HUES6 (cell line): ENCODE results near the gene ADAM30.

Experiments used
- H3K27ac ChIP-seq: 2 replicates; pipeline ENCODE4 v1.7.0; 2013; ENCODE audit warnings: low read depth, mild to moderate bottlenecking, low read length, inconsistent platforms
- H3K27me3 ChIP-seq: 2 replicates; pipeline ENCODE4 v1.6.1; 2013; ENCODE audit warnings: low read length; ENCODE audit not compliant: control insufficient read depth, insufficient read depth
- H3K36me3 ChIP-seq: 2 replicates; pipeline ENCODE4 v1.6.1; 2013; ENCODE audit warnings: low read length; ENCODE audit not compliant: control insufficient read depth, insufficient read depth
- H3K4me1 ChIP-seq: 2 replicates; pipeline ENCODE4 v1.6.1; 2013; ENCODE audit warnings: low read length; ENCODE audit not compliant: control insufficient read depth, insufficient read depth
- H3K4me3 ChIP-seq: 2 replicates; pipeline ENCODE4 v1.5.1; 2013; ENCODE audit warnings: low read depth, low read length
- H3K9ac ChIP-seq: one replicate; pipeline ENCODE4 v1.6.1; 2013; ENCODE audit warnings: mild to moderate bottlenecking, low read length
- H3K9me3 ChIP-seq: 2 replicates; pipeline ENCODE4 v1.6.1; 2013; ENCODE audit warnings: low read depth, low read length; ENCODE audit not compliant: control insufficient read depth, insufficient read depth

Gene ADAM30

DNA sequence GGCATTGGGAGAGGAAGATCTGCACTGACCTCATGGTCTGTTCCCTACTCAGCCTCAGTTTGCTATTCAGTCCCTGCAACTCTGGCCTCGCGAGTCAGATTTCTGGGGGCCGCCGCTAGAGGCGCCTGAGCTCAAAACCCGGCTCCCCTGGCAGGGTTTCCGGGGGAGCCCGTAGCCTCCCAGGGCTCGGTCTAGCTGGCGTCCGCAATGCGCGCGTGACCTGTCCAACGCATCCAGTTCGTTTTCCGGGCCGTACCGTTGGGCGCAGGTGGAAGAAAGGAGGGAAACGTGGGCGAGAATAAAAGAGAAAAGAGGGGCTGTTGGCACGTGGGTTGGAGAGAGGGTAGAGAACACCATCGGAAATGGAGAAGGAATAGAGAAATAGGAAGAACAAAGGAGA, at the start of gene ADAM30:
TSS of gene ADAM30 (minus strand) at position 213 of the 400 bp plus-strand sequence. CDS start at position 34, 179 bp downstream.
- no peaks in the 10 kb centered on the region for H3K4me1 ChIP-seq
- no peak within 1 kb of the TSS for H3K27ac ChIP-seq
- H3K9me3 ChIP-seq: no peaks in the 10 kb centered on the region

DNA sequence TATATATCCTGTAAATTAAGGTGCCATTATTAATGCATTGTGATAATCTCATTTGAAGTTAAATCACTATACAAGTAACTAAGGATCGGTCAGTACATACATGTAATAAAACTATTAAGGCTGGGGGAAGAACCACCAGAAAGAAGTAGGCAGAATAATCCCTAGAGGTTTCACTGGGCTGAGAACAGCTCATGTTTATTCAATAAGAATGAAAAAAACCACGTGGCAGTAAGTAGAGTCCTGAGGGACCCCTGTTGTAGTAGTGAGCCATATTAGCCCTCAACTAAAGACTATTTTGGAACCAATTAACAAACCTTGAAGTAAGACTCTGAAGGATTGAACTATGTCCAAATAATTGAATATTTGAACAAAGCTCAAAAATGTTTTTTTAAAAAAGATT, 46.9 kb upstream of the ADAM30 start:
- H3K4me3 ChIP-seq: no peak overlapping the region
- no peak overlapping the region for H3K27ac ChIP-seq
- H3K9me3 ChIP-seq: no peaks in the 10 kb centered on the region
- no peaks in the 10 kb centered on the region for H3K4me1 ChIP-seq
- no peak overlapping the region for H3K9ac ChIP-seq
- H3K27me3 ChIP-seq: no peaks in the 10 kb centered on the region
- H3K36me3 ChIP-seq: peaks cover 28% of the 10 kb centered on the region

More for the DNA sequence above, at the start of gene ADAM30:
- Histone ChIP-seq H3K36me3 (no peaks in the 10 kb centered on the region), H3K9ac (no peak within 1 kb of the TSS), H3K4me3 (no peak within 1 kb of the TSS), H3K27me3 (no peaks in the 10 kb centered on the region)

DNA sequence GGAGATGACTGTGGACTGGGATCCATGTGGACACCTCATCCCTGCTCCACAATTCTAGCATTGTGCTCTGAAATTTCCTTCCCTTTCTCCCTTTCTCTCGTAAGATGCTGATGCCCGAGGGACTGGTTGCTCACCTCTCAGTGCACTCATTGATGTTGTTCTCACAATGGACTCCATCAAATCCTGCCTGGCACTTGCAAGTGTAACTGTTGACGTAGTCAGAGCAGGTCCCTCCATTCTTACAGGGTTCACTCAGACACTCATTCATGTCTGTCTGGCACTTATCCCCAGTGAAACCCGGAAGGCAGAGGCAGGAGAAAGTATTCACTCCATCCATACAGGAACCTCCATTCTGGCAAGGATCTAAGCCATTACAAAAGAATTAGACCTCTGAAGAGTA, 45.1 kb upstream of the ADAM30 start:
- Histone ChIP-seq H3K27ac (no peak overlapping the region), H3K27me3 (no peaks in the 10 kb centered on the region), H3K9ac (no peak overlapping the region), H3K9me3 (no peaks in the 10 kb centered on the region), H3K4me1 (0 out of 2 replicates have a peak, but pooled peaks cover 5% of the 10 kb centered on the region), H3K36me3 (peaks cover 24% of the 10 kb centered on the region), H3K4me3 (no peak overlapping the region)

DNA sequence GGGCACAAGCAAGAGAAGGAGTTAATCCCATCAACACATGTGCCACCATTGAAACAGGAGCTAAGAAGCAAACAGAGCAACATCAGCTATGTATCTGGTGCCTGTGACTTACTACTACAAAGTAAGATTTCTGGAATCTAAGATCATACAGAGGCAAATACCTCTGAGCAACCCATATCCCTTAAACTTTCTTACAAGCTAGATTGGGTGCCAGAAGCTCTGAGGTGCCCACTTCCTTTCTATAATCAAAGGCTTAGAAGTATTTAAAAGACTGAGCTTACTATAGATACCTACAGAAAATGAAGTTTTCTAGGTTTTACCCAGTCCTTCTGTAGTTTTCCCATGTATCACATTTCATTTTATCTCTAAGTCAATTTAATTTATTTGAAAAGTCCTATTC, 44.4 kb upstream of the ADAM30 start:
- peaks cover 30% of the 10 kb centered on the region for H3K36me3 ChIP-seq

DNA sequence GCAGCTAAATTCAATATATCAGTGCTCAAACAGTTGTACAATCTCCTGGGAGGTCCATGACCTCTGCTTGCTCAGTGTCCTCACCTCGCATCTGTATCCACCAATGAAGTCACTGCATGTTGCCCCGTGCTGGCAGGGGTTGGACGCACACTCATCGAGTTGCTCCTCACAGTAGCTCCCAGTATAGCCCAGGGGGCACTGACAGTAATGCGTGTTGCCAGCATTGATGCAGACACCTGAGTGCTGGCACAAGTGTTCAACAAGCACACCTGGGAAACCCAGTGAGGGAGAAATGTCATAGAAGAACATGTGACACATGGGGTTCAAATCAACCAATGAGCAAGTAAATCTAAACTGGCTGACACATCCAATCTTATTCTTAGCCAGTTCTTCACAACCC, 40.9 kb upstream of the ADAM30 start:
- H3K9me3 ChIP-seq: no peaks in the 10 kb centered on the region
- H3K36me3 ChIP-seq: peaks cover 52% of the 10 kb centered on the region
- no peak overlapping the region for H3K27ac ChIP-seq
- H3K4me1 ChIP-seq: 0 out of 2 replicates have a peak, but pooled peaks cover 10% of the 10 kb centered on the region
- H3K27me3 ChIP-seq: no peaks in the 10 kb centered on the region
- H3K9ac ChIP-seq: no peak overlapping the region
- H3K4me3 ChIP-seq: no peak overlapping the region

More for the DNA sequence above, 44.4 kb upstream of the ADAM30 start:
- no peaks in the 10 kb centered on the region for H3K27me3 ChIP-seq
- no peak overlapping the region for H3K4me3 ChIP-seq
- no peak overlapping the region for H3K9ac ChIP-seq
- 0 out of 2 replicates have a peak, but pooled peaks cover 10% of the 10 kb centered on the region for H3K4me1 ChIP-seq
- no peak overlapping the region for H3K27ac ChIP-seq
- no peaks in the 10 kb centered on the region for H3K9me3 ChIP-seq

DNA sequence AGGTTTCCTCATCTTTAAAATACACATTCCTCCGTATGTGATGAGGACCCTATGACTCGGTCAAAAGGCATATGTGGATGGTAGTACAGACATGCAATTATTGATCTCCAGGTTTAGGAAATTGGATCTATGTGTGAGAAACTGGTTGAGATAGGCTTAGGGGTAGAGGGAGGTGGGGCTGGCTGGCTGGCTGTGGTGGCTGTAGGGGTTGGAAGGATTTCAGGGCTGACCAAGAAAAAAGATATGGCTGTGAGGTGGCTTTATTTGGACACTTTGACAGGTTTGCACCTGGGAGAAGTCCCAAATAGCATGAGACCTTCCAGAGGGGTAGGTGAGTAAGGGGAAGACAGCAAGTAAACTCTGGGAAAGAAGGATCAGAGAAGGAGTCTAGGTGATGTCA, 39.6 kb upstream of the ADAM30 start:
- Histone ChIP-seq H3K27ac (no peak overlapping the region), H3K36me3 (peaks cover 46% of the 10 kb centered on the region), H3K9ac (no peak overlapping the region)

DNA sequence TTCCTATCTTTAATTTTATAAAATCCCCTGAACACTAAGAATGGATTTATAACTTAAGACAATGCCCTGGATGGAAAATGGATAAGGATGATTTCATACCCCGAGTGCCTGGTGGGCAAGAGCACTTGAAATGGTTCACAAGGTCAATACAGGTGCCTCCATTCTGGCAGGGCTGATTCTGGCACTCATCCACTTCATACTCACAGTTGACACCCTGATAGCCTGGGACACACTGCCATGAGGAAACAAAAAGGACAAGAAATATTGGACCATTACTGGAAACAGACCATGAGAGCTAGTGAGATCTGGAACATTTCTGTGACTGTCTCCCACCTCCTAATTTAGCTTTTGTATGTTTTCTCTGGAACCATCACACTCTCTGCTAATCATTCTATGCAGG, 39.1 kb upstream of the ADAM30 start:
- Histone ChIP-seq H3K9ac (no peak overlapping the region), H3K36me3 (peaks cover 44% of the 10 kb centered on the region), H3K9me3 (no peaks in the 10 kb centered on the region), H3K27me3 (no peaks in the 10 kb centered on the region), H3K4me1 (0 out of 2 replicates have a peak, but pooled peaks cover 10% of the 10 kb centered on the region), H3K27ac (no peak overlapping the region), H3K4me3 (no peak overlapping the region)

More for the DNA sequence above, 39.6 kb upstream of the ADAM30 start:
- H3K4me1 ChIP-seq: 0 out of 2 replicates have a peak, but pooled peaks cover 10% of the 10 kb centered on the region
- no peaks in the 10 kb centered on the region for H3K9me3 ChIP-seq
- H3K4me3 ChIP-seq: no peak overlapping the region
- no peaks in the 10 kb centered on the region for H3K27me3 ChIP-seq

DNA sequence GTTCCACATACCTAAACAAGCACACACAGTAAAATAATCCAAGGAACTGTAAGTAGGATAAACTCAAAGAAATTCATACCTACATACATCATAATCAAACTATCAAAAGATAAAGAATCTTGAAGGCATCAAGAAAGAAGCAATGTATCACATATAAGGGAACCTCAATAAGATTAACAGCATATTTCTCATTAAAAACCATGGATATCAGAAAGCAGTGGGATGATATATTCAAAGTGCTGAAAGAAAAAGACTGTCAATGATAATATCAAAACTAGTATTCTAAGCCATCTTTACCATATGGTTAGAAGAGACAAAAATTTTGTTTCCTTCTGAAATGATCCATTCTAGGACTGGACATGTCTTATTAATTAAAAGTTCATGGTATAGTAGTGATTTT, 37.1 kb upstream of the ADAM30 start:
- H3K4me3 ChIP-seq: no peak overlapping the region
- no peak overlapping the region for H3K27ac ChIP-seq
- H3K9me3 ChIP-seq: no peaks in the 10 kb centered on the region
- H3K4me1 ChIP-seq: 0 out of 2 replicates have a peak, but pooled peaks cover 10% of the 10 kb centered on the region
- no peak overlapping the region for H3K9ac ChIP-seq
- H3K27me3 ChIP-seq: no peaks in the 10 kb centered on the region
- peaks cover 44% of the 10 kb centered on the region for H3K36me3 ChIP-seq

DNA sequence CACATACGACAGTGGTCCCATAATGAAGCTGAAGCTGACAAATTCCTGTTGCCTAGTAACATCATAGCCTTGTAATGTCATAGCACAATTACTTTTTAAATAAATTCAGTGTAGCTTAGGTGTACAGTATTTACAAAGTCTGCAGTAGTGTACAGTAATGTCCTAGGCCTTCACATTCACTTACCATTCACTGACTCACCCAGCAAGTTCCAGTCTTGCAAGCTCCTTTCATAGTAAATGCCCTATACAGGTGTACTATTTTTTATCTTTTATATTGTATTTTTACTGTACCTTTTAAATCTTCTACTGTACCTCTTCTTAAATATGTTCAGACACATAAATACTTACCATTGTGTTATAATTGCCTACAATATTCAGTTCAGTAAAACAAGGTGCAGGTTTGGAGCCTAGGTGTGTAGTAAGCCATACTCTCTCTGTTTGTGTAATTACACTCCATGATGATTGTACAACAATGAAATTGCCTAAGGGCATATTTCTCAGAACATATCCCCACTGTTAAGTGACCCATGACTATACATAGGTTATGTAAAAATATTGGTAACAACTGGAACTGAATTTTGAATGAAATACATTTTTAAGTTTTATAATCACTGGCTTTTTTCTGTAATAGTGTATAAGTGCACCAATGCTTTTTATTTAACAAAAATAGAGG, 33.5 kb upstream of the ADAM30 start:
- Histone ChIP-seq H3K4me3 (no peak overlapping the region), H3K9ac (no peak overlapping the region), H3K9me3 (no peaks in the 10 kb centered on the region), H3K27ac (no peak overlapping the region), H3K36me3 (peaks cover 48% of the 10 kb centered on the region), H3K27me3 (no peaks in the 10 kb centered on the region), H3K4me1 (no peaks in the 10 kb centered on the region)

DNA sequence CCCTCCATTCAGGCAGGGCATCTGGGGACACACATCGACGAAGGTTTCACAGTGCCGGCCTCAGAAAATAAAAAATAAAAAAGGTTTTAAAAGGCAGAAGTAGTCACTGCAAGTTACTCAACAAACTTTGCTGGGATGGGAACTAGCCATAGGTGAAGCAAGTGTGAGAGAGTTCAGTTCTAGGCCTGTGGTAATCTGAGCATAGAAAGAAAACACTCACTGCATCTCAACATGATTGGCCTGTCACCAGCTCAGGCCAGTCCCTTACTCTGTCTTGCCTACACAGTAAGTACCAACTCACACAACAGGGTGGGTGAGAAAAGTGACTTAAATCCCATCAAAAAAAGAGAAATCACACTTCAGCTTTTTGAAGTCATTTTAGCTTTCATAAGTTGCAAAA, 30.2 kb upstream of the ADAM30 start:
- Histone ChIP-seq H3K9ac (no peak overlapping the region), H3K4me1 (no peaks in the 10 kb centered on the region), H3K27me3 (no peaks in the 10 kb centered on the region), H3K27ac (no peak overlapping the region), H3K4me3 (no peak overlapping the region), H3K36me3 (peaks cover 61% of the 10 kb centered on the region), H3K9me3 (no peaks in the 10 kb centered on the region)

DNA sequence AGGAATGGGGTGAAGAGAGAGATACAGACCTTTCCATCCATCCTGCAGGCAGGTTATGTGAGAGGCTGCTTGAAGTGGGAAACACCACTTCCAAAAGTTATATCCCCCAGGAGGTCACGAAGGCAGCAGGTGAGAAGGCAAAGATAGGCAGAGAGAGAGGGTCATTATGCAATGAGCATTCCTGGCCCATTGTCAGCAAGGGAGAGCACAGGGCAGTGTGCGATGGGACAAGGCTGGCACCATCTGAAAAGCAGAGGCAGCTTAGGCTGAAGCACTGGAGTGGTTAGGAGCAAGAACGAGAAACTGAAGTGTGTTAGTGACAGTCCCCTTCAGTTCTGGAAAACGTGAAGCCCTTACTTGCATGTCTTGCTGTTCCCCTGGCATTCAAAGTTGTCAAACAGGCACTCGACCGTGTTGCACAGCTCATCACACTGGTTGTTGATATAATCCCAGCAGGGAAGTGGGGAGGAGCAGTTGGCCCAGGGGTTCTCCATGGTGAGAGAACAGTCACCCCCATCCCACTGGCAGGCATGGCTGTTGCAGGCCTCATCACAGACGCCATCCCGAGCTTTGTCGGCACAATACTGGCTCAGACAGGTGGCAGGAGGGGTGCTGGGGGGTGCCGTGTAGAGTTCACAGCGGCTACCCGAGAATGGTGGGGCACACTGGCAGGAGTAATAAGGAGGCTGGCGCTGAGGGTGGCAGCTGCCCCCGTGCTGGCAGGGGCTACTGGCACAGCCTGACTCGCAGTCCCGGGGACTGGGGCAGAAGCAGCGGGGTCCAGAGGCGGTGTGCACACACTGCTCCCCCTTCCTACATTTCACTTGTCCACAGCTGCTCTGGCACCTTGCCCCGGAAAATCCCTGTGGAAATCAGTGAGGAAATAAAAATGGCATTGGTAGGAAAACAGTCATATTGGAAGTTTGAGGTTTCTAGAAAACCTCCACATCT, 28.9 kb upstream of the ADAM30 start:
- Histone ChIP-seq H3K36me3 (peaks cover 74% of the 10 kb centered on the region), H3K27me3 (no peaks in the 10 kb centered on the region), H3K27ac (no peak overlapping the region), H3K4me1 (no peaks in the 10 kb centered on the region), H3K4me3 (no peak overlapping the region), H3K9ac (no peak overlapping the region), H3K9me3 (no peaks in the 10 kb centered on the region)
